GM21576 (cell line): Measurements from ENCODE around the gene ZYX.
"Not testable (repeated sequence)": the region's sequence is repeated elsewhere in the genome, so short reads cannot be mapped to it uniquely, and the experiment has no call there.

ENCODE experiments used
- ATAC-seq: cut with Tn5 transposase; IDR thresholded peaks from one replicate; pipeline ENCODE4 v1.9.1; 2021; ENCODE audit warnings: mild to moderate bottlenecking, moderate library complexity; ENCODE audit not compliant: unreplicated experiment

Gene ZYX

DNA sequence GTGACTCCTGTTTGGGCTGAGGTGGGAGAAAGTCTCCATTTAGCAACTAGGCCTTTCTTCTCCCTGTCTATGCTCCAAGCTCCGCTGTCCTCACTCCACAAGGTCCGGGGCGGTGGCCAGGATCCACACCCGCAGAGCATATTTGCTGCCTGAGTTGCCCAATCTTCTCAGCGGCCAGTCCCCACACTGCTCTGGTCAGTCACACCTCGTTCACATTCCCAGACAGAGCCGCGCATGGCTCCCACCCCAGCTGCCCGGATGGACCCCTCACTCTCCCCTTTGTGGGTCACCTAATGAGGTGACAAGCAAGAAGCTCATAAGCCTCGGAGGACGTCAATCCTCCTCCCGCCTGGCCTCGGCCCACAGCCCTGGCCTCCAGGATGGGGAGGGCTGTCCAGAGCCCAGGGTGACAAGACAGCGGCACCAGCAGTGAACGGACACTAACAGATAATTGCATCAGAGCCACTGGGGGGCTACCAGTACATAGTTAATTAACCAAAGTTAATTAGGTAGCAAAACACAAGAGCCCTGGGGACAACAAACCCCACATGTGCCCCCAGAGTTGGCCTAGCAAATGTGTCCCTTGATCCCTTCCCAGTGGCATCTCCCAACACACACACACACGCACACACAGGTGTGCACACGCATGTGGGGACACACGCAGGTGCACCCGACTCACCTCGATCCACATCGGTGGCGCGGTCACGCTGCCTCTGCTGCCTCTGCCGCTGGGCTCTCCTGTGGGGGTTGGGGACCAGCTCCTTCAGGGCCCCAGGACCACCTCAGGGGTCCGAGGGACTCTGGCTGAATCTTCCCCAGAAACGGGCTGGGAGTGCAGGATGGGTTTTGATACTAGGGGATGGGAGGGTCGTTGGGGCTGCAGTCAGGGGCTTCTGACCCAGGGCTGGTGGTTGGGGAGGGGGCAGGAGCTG is 15.7 kb downstream of the ZYX start:
- ATAC-seq = no peak

DNA sequence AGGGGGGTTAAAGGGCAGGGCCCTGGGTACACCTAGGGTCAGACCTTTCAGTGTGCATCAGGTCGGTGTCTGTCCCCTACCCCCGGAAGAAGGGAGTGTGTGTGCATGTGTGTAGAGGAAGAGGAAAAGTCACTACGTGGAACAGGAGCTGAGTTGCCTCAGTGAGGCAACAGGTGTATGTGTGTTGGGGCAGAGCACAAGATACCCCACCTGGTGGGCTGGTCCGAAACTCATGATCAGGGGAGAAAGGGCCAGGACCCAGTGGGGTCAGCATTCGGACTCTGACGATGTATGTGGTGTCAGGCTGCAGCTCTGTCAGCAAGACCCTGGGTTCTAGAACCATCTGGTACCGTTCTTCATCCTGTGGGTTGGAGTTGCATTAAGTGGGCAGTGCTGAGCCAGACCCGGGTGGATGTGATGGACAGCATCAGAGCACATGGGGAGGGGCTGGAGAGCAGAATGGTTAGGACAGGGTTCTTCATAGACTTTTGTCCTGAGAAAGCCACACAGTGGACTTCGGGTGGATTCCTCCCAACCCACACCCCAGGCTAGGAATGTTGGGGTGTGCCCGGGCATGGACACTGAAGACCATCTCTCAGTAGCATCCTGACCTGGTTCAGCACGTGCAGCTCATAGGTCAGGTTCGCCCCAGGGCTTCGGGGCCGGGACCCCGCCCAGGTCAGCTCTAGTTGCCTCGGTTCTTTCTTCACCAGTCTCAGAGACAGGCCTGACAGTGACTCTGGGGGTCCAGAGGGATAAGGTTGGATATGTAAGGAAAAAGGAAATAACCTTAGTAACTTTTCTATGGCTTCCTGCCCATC is 16.8 kb downstream of the ZYX start:
- no peak for ATAC-seq

DNA sequence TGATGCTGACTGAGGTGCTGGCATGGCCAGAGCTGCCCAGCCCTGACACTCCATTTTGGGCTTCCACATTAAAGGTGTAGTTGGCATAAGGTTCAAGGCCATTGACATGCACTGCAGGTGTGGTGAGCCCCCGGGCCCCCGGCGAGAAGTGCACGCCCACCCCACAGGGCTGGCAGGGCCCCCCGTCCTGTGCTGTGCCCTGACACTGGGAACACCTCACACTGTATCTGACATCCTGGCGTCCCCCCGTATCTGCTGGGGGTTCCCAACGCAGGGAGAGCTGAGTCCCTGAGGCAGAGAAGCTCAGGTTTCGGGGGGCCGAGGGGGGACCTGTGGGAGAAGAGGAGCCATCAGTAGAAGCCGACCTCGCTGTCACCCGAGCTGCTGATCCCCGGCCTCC is 17.5 kb downstream of the ZYX start:
- ATAC-seq = no peak

DNA sequence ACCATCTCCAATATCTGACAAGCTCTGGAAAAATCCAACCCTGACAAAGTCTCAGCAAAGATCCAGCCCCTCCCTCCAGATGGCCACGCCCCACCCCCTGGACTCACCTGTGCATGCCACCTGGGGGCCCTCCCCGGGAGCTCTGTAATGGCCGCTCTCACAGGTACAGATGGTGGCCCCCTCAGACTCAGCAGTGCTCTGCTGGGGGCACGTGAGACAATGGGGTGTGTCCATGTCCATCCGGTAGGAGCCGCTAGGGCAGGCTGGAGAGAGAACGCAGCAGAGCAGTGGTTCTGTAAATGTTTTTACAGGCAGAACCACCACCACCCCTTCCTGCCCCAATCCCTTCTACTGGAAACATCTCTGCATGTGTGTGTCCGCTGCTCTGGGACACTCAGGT is 18.0 kb downstream of the ZYX start:
- no peak for ATAC-seq

DNA sequence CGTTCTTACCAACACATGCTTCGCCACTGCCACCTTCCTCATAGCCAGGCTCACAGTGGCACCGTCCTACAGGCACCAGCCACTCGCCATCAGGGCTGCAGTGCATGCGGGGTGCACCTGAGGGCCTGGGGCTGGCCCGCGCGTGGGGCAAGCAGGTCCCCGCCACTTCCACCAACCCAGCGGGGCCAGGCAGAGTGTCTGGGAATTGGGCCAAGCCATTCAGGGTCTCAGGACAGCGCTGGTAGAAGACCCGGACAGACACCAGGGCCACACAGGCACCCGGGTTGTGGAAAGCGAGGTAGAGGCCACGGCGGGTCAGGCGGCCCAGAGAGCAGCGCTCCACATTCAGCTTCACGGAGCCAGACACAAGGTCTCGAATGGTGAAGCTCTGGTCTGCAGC is 18.5 kb downstream of the ZYX start:
- ATAC-seq = no peak

DNA sequence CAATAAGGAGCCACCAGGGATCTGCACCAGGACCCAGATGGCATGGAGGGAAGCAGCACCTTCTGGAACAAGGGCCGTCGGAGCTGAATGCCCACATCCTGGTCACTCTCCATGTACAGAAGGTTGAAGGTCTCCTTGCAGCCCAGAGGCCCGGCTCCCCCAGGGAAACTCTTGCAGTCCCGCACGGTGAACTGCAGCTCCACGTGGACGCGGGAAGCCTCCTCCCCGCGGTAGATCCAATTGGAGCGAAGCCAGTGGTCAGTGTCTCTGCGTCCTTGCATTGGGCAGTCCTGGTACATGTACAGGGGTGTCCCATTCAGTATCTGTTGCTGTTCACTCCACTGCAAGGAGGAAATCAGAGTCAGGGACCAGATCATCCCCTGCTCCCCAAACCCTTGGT is 20.1 kb downstream of the ZYX start:
- ATAC-seq = no peak

DNA sequence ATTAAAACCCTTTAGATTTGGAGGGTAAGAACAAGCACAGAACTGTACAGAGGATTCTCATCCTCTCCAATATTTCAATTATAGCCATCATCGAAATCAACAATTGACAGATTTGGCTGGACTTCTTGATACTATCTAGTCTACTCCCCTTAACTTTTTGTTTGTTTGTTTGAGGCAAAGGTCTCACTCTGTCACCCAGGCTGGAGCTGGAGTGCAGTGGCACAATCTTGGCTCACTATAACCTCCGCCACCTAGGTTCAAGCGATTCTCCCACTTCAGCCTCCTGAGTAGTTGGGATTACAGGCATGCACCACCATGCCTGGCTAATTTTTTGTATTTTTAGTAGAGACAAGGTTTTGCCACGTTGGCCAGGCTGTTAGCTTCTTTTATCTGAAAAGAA is 21.1 kb downstream of the ZYX start:
- not testable (repeated sequence) for ATAC-seq

DNA sequence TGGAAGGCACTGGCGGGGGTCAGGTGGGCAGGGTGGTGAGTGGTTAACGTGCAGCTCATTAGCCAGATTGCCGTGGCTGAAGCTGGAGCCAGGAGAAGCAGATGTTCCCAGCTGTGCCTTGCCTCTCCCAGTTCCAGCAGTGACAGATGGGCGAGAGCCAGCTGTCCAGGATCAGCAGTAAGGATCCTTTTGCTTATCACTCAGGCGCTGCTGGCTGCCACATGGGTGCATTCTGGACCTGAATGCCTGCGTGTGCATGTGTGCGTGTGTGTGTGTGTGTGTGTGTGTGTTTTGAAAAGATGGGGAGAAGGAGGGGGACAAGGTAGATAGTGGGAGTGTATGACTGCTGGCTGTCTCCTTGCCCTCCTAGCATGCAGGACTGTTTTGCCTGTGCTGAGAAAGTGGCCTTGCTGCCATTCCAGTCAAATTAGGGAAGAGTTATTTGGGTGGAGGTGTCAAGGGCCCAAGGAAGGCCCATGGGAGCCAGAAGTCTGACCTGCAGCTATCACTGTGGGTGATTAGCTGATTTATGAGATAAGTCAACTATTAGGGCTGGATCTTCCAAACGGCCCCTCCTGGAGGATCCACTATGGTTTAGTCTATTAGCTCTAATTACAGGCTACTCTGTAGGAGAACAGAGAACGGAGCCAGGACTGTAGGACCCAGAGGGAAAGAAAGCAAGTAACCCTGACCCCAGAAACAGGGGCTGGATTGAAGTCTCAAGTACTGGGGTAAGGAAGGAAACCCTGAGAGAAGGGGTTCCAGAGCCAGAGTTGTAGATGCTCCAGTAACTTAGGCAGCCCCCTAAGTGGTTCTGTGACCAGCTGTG is 24.2 kb downstream of the ZYX start:
- ATAC-seq = no peak

DNA sequence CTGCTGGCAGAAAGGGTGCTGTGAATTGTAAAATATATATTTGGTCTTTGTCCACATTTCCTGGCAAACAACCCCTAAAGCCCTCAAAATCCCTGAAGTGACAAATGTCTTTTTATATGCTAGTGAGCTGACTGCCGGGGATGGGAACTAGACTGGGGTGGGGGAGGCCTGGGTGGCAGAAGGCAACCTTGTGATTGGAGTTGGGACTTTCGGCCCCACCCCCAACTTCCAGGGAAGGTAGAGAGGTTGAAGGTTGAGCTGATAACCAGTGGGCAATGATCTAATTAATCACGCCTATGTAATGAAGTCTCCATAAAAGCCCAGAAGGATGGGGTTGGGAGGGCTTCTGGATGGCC is 24.8 kb downstream of the ZYX start:
- ATAC-seq = no peak

DNA sequence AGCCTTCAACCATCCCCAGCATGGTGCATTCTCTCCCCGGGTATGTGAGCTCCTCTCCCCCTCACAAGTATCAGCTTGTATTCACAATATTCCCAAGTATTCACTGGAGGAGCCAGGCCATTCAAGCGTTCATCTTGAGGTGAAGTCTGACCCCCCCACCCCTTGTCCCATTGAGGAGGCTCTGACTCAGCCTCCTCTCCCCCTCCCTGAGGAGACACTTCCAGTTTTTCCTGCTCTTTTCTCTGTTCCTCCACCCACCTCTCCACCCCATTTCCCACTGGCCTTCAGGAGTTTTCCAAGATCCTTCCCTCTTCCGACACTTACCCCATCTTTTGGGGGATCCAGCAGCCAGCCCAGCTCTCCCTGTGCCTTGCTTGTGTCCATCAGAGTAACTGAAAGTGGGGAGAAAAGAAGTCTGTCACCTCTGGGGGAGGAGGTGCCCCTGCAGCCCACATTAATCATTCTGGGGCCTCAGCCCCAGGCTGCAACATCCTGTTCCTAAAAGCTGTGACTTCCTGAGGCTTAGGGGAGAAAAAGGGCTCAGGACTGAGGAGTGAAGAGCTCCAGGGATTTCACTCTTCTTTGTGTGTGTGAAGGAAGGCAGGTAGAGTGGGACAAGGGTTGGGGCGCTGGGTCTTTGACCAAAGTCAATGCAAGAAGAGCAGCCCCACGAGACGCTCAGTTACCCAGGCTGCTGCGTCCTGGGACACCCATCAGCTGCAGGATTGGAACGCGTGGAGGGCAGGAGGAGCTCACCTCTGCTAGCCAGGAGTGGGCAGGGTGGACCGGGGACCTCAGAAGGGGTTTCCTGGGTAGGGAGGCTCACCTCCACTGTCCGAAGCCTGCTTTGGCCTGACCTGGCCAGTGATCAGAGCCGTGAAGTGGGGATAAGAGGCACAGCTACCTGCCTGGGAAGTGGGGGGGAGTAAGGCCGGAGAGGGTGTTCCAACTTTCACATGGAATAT is 26.4 kb downstream of the ZYX start:
- ATAC-seq = no peak

DNA sequence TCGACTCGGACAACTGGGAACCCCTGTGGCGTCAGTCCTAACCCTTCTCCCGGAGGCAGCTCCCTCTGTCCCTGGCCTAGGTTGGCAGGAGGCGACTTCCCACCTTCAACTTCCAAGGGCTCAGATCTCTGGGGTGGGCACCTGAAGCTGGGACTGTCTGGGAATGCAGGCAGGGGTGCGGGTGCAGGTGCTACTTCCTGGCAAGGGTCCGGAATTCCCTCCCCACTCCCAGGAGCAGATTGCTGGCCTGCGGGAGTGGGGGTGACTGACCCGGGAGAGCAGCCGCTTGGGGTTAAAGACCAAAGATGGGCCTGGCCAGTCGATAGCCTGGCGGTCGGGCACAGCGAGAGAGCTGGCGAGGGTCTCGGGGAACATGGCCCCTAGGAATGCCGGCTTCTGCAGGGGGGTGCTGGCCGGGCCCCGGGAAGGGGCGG is 27.1 kb downstream of the ZYX start:
- no peak for ATAC-seq

DNA sequence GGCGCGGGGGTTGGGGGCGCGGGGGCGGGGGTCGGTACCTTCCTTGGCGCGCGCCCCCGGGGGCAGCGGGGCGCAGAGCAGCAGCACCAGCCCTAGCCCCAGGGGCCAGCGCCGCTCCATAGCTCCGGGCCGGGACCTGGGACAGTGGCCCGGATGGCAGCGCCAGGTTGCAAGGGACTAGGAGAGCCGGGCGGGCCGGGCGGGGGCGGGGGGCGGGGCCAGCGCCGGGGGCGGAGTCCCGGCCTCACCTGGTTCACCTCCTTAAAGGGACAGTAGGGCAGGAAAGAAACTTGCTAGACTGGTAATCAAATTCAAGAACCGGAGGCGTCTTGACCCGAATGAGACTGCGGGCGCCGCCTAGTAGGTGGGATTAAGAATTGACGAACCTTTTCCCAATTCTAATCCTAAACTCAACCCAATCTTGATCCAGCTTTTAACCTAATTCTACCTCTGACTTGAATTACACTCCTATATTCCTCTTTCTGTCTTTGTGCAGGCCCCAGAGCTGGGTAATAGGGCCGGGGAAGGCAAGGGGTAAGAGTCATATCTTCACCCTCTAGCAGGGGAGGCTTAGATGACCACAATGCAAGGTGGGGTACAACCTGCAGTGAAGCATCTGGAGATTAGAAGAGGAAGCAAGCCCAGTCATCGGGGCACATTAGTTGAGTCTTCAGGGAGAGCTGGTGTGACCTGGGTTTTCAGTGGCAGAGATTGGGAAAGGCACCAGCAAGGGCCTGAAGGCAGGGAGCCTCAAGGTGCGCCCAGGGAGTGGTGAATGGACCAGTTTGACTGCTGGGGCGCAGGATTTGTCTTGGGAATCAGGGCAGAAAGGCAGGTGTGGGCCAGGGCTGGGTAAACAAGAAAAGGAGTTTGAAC is 27.8 kb downstream of the ZYX start, which contains the start of gene EPHA1:
Gene EPHA1 (minus strand): TSS at position 171 of the 876 bp plus-strand sequence. CDS start 51 bp downstream, at position 120.
- peak; percentile 47 for ATAC-seq

DNA sequence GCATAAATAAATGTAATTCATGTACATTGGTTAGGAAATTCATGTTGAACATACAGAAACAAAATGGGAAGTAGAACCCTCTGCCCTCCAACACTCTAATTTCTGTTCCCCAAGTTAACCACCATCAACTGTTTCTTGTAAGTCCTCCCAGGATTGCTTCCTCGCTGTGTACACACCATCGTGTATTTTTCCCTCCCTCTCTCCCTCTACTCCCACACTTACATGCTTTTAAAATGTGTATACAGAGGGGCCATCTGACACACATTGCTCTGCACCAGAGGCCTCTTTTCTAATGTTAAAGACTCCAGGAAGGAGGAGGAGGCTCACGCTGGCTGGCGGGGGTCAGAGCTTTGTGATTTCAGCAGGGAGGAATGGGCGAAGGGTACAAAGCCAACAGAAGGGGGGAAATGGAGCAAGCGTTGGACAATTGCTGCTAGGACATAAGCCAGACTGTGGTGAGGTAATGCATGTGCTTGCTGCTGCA is 29.4 kb downstream of the ZYX start:
- ATAC-seq = no peak

DNA sequence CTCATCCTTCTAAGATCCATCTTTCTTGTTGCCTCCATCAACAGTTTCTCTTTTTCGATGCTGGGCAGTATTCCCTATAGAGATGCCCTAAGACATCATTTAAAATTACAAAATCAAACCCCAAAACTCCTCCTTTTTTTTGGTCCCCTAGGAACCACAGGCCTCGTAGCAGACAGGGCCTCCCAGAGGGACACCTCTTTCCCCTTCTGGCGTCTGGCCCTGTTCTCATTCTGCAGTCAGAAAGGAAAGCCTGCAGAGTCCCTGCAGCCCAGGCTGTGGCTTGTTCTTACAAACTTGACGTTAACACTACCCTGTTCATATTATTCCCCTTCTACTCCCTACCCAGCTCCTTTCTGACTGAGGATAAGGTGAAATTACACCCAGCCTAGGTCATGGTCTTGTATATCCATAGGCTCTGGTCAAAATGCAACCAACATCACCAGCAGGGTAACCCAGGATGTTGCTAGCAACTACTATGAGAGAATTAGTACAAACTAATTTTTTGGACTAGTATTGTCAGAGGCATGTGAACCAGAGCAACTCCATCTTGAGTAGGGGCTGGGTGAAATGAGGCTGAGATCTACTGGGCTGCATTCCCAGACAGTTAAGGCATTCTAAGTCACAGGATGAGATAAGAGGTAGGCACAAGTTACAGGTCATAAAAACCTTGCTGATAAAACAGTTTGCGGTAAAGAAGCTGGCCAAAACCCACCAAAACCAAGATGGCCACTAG is 31.0 kb downstream of the ZYX start:
- no peak for ATAC-seq

DNA sequence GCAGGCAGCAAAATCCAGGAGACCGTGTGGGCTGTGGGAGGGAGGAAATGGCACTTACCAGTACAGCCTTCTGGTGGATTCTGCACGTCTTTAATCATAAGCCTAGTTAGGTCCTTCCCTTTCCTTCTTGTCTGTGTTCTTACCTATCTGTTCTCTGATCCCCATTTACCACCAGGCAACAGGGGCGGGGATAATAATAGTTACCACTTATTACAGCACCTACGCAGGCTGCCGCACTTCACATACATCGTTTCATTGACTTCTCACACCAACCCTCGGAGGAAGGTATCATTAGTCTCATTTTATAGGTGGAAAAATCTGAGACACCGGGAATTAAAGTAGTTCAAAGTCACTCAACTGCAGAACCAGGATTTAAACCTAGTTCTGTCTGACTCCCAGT is 32.0 kb downstream of the ZYX start:
- ATAC-seq = no peak

DNA sequence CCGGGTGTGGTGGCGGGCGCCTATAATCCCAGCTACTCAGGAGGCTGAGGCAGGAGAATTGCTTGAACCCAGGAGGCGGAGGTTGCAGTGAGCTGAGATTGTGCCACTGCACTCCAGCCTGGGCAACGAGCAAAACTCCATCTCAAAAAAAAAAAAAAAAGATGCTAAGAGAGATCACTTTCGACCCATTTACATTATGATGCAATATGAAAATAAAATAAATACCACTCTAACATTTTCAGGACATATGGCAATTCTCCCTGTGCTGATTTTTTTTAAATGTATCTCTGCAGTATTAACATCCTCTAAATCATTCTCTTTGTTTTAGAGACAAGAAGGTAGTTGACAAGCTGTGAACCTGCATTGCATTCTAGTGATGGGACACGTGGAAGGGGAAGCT is 34.1 kb downstream of the ZYX start:
- ATAC-seq = not testable (repeated sequence)

DNA sequence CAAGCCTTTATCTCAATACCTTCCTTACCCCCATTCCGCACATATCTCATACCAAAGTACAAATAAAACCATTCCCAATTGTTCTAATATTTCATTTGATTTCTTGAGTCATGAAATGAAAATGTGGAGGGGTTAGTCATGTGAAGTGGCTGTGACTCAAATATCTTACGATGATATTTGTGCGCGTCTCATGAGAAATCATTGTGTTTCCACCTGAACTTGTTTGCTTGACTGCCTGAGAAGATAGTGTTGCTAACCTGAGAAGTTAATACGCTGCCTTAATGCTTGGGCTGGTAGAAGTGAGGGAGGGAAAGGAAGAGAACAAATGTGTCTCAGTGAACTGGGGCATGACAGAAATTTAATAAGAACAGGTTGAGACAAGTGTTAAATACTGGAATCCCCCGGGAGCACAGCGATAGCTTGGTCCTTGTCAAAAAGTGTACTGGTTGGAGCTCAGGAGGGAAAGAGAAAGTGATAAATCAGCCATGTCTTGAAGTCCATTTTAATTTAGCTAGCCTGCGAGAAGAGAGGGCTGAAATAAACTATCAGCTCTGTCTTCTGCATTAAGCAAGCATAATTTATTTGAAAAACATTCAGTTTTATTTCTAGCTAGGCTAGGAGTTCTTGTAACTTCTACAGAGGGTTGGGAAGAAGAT is 34.7 kb downstream of the ZYX start:
- no peak for ATAC-seq
